ENCODE results near the gene SNRNP70.
"Not testable (repeated sequence)": the region's sequence is repeated elsewhere in the genome, so short reads cannot be mapped to it uniquely, and the experiment has no call there.

- TF ChIP-seq, protein P1, sequence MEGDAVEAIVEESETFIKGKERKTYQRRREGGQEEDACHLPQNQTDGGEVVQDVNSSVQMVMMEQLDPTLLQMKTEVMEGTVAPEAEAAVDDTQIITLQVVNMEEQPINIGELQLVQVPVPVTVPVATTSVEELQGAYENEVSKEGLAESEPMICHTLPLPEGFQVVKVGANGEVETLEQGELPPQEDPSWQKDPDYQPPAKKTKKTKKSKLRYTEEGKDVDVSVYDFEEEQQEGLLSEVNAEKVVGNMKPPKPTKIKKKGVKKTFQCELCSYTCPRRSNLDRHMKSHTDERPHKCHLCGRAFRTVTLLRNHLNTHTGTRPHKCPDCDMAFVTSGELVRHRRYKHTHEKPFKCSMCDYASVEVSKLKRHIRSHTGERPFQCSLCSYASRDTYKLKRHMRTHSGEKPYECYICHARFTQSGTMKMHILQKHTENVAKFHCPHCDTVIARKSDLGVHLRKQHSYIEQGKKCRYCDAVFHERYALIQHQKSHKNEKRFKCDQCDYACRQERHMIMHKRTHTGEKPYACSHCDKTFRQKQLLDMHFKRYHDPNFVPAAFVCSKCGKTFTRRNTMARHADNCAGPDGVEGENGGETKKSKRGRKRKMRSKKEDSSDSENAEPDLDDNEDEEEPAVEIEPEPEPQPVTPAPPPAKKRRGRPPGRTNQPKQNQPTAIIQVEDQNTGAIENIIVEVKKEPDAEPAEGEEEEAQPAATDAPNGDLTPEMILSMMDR (IDR thresholded peaks at IDR 0.05): peak; percentile 37 to 80 (median 70)
- not testable (repeated sequence) for TF ChIP-seq POLR2A, EP300 (IDR thresholded peaks at IDR 0.05)
Measured at GRCh38 chr19:49074869-49075268, 10.4 kb upstream of the SNRNP70 start.
